Measurements from ENCODE around the gene UPK2.
A peak's percentile ranks its signal among the peaks of the same experiment; 100 is the strongest.

Gene UPK2

GRCh38 chr11:118996926-118997626 lies 41.0 kb downstream of the UPK2 start:
- peak; percentile 24 for DNase-seq

GRCh38 chr11:118997627-118998387 lies 41.7 kb downstream of the UPK2 start, which contains the start of gene CENATAC:
TSS of gene CENATAC (plus strand) at chr11:118998138. CDS start at chr11:118998198, 60 bp downstream.
- peak; percentile 95 for DNase-seq

- DNase-seq = no peak
Observed at GRCh38 chr11:118998388-118998717, 42.3 kb downstream of the UPK2 start.

DNA sequence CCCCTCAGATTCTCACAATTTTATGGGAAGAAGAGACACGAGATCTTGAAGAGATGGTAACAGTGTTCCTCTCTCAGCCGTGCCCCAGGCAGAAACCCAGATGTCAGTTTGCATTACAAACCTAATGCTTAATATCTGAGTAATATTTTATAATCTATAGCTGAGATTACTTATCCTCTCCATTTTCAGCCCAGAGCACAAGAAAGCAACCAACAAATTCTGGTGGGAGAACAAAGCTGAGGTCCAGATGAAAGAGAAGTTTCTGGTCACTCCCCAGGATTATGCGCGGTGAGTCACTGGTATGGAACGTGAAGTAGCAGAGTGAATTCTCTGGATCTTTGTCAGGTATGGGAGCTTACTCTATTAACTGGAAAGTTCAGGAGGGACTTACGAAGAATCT lies 42.7 kb downstream of the UPK2 start:
- DNase-seq = no peak

- DNase-seq = no peak
Observed at GRCh38 chr11:119000906-119001305, 44.8 kb downstream of the UPK2 start.

GRCh38 chr11:119006656-119007055 lies 50.6 kb downstream of the UPK2 start:
- DNase-seq = no peak

Measured in femur (tissue), 1 donor.